Thyroid gland (tissue), 4 donors: ENCODE results near the gene CALHM2. TPM values are rescaled to one million over a fixed set of nuclear protein-coding genes. Genes with fewer than 3 reads are reported as not detected.
A peak's percentile ranks its signal among the peaks of the same experiment; 100 is the strongest.

Experiments
- DNase-seq, 2 donors: peaks; one replicate each; pipeline ENCODE4 v3.0.0-alpha.2; 2019
- H3K27ac ChIP-seq, 3 donors: fragments of 200-600 bp; sonication (generic); 1 replicate in 2 of 3; 2 replicates in 1 of 3; pipeline ENCODE4 v1.5.1; 2016 to 2019; ENCODE audit warnings: mild to moderate bottlenecking in 1 of 3, moderate library complexity in 1 of 3
- H3K27me3 ChIP-seq: fragments of 200-600 bp; sonication (generic); one replicate; pipeline ENCODE4 v1.5.1; 2019
- H3K36me3 ChIP-seq, 2 donors: fragments of 200-600 bp; sonication (generic); one replicate each; pipeline ENCODE4 v1.5.1; 2016 to 2019
- H3K4me1 ChIP-seq, 2 donors: fragments of 200-600 bp; sonication (generic); one replicate each; pipeline ENCODE4 v1.5.1; 2017 to 2019
- H3K4me3 ChIP-seq, 3 donors: fragments of 200-600 bp; sonication (generic); replicated peaks in 1 of 3; 1 replicate in 2 of 3; 2 replicates in 1 of 3; pipeline ENCODE4 v1.5.1; 2016; ENCODE audit warnings: mild to moderate bottlenecking in 1 of 3
- H3K9me3 ChIP-seq: fragments of 200-600 bp; sonication (generic); one replicate; pipeline ENCODE4 v1.5.1; 2017
- POLR2A ChIP-seq, 2 donors: fragments of 450-650 bp; IDR thresholded peaks; one replicate each; pipeline ENCODE4 v1.6.1; 2017; ENCODE audit warnings: antibody characterized with exemption in 2 of 2, mild to moderate bottlenecking in 2 of 2, moderate library complexity in 1 of 2
- WGBS, 2 donors: methylation state at CpG; one replicate each; pipeline ENCODE4 v1.1.5; 2017; 5-methylcytosine and 5-hydroxymethylcytosine counted together
- intact Hi-C: fragments of 100-400 bp; cut with DNase I; formaldehyde crosslinking; loops from one replicate; pipeline ENCODE4 v1.15.1; 2023
- total RNA-seq, 4 donors: library from RNA; depleted of rRNA; stranded (reverse); fragments of >200 nt; gene quantifications; one replicate each; pipeline ENCODE4 v1.2.3, GENCODE V29; 2016
- TF ChIP-seq, protein P1 (sequence below), 6 experiments: fragments of 200-600 bp in 3 of 6; fragments of 450-650 bp in 3 of 6; sonication (generic) in 3 of 6; IDR thresholded peaks; one replicate each; pipeline ENCODE4 v1.5.1; 2016 to 2019; ENCODE audit warnings: antibody characterized with exemption in 6 of 6, mild to moderate bottlenecking in 2 of 6, inconsistent platforms in 1 of 6, moderate library complexity in 1 of 6

Gene CALHM2
- total RNA-seq, 4 donors from 2014 or later = 16.0 to 47.3 (median 32.8) TPM

- Histone ChIP-seq H3K4me1 (no peaks in the 10 kb centered on the region), H3K4me3 (no peak overlapping the region), H3K9me3 (no peaks in the 10 kb centered on the region), H3K27me3 (no peaks in the 10 kb centered on the region), H3K27ac (no peak overlapping the region), H3K36me3 (peaks cover 85 to 92% of the 10 kb centered on the region in 2 donors)
- no peak for TF ChIP-seq POLR2A (IDR thresholded peaks at IDR 0.05)
- TF ChIP-seq, protein P1, sequence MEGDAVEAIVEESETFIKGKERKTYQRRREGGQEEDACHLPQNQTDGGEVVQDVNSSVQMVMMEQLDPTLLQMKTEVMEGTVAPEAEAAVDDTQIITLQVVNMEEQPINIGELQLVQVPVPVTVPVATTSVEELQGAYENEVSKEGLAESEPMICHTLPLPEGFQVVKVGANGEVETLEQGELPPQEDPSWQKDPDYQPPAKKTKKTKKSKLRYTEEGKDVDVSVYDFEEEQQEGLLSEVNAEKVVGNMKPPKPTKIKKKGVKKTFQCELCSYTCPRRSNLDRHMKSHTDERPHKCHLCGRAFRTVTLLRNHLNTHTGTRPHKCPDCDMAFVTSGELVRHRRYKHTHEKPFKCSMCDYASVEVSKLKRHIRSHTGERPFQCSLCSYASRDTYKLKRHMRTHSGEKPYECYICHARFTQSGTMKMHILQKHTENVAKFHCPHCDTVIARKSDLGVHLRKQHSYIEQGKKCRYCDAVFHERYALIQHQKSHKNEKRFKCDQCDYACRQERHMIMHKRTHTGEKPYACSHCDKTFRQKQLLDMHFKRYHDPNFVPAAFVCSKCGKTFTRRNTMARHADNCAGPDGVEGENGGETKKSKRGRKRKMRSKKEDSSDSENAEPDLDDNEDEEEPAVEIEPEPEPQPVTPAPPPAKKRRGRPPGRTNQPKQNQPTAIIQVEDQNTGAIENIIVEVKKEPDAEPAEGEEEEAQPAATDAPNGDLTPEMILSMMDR (IDR thresholded peaks at IDR 0.05) = no peak
- no peak for DNase-seq
- 85 to 90% methylated on average over 8 of the region's 8 CpGs for WGBS, 2 donors
- intact Hi-C loops = loop anchor here (10.0 kb wide), 1 partner anchor 269 kb away; no protein-coding TSS in a partner anchor
Observed at GRCh38 chr10:103415581-103415980, 36.6 kb downstream of the CALHM2 start.

DNA sequence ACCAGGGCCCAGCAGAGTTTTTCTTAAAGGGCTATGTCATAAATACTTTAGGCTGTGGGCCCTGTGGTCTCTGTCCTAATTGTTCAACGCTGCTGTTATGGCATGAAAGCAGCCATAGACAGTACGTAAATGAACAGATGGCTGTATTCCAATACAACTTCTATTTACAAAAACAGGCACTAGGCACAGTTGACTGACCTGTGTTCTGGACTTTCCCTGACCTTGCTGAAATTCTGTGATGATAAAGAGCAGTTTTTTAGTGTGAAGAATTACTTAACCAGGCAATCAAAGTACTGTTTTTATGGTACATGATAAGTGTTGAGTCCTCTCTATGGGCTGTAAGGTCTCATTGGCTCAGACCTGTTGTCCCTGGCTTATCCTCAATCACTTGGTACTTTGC lies 38.6 kb downstream of the CALHM2 start:
- no peaks in the 10 kb centered on the region for H3K27me3 ChIP-seq
- no peaks in the 10 kb centered on the region for H3K4me1 ChIP-seq
- intact Hi-C loops = loop anchor here (10.0 kb wide), 1 partner anchor 271 kb away; no protein-coding TSS in a partner anchor
- TF ChIP-seq, protein P1 (IDR thresholded peaks at IDR 0.05) = no peak
- TF ChIP-seq POLR2A (IDR thresholded peaks at IDR 0.05) = no peak
- no peaks in the 10 kb centered on the region for H3K9me3 ChIP-seq
- peaks cover 65 to 84% of the 10 kb centered on the region in 2 donors for H3K36me3 ChIP-seq
- no peak overlapping the region for H3K27ac ChIP-seq
- no peak for DNase-seq
- WGBS, 2 donors = 100% methylated on average over 2 of the region's 2 CpGs
- no peak overlapping the region for H3K4me3 ChIP-seq

DNA sequence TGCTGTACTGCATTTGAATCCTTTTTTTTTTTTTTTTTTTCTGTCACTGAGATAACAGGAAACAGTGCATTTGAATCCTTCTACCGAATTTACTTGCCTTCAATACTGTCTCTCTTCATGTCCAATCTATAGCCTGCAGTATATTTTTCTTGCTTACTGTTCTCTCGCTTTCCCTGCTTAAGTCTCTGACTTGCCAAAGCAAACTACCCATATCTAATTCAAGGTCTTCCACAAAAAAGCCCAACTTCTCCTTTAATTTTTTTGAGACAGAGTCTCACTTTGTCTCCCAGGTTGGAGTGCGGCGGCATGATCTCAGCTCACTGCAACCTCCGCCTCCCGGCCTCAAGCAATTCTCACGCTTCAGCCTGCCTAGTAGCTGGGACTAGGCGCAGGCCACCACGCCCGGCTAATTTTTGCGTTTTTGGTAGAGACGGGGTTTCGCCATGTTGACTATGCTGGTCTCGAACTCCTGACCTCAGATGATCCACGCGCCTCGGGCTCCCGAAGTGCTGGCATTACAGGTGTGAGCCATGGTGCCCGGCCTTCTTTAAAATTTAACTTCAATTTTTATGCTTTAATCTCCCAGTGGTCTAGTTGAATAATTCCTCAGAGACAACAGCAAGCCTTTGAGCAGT lies 54.9 kb downstream of the CALHM2 start:
- no peaks in the 10 kb centered on the region for H3K27me3 ChIP-seq
- no peaks in the 10 kb centered on the region for H3K9me3 ChIP-seq
- WGBS, 2 donors = 65 to 68% methylated on average over 19 of the region's 19 CpGs
- intact Hi-C loops = no loop called here
- TF ChIP-seq, protein P1 (IDR thresholded peaks at IDR 0.05) = no peak
- no peak for TF ChIP-seq POLR2A (IDR thresholded peaks at IDR 0.05)
- no peak for DNase-seq
- peaks cover 0 to 24% of the 10 kb centered on the region in 2 donors for H3K36me3 ChIP-seq
- peak overlapping the region in 2 of 3 donors; percentile 31 to 87 for H3K4me3 ChIP-seq
- peaks cover 20 to 21% of the 10 kb centered on the region in 2 donors for H3K4me1 ChIP-seq
- H3K27ac ChIP-seq = no peak overlapping the region

- WGBS, 2 donors = 0% methylated on average over 8 of the region's 8 CpGs
- Histone ChIP-seq H3K4me1 (peaks cover 20 to 21% of the 10 kb centered on the region in 2 donors), H3K36me3 (peaks cover 2 to 25% of the 10 kb centered on the region in 2 donors), H3K27me3 (no peaks in the 10 kb centered on the region), H3K9me3 (no peaks in the 10 kb centered on the region), H3K4me3 (peak overlapping the region; percentile 31 to 87 (median 51)), H3K27ac (peak overlapping the region in 1 of 3 donors; percentile 64)
- intact Hi-C loops = no loop called here
- no peak for DNase-seq
- TF ChIP-seq, protein P1 (IDR thresholded peaks at IDR 0.05) = no peak
- TF ChIP-seq POLR2A (IDR thresholded peaks at IDR 0.05) = no peak
Observed at GRCh38 chr10:103396789-103397087, 55.4 kb downstream of the CALHM2 start.

Other genes with a start within 250 kb of the CALHM2 start
- not detected for gene RPEL1, start 206.5 kb downstream of the CALHM2 start, total RNA-seq
- gene INA, start 175.2 kb downstream of the CALHM2 start, total RNA-seq = under 1 TPM in 2 of 4 donors, not detected in 2; 0.17 to 0.59 TPM
- gene PCGF6, start 101.2 kb downstream of the CALHM2 start, total RNA-seq = 10 to 100 TPM in 1 of 4 donors, 1 to 10 TPM in 3; 5.8 to 10.8 (median 9.6) TPM
- gene TAF5, start 84.4 kb downstream of the CALHM2 start, total RNA-seq = 1 to 10 TPM; 4.0 to 7.0 (median 6.2) TPM
- gene ATP5MK, start 55.9 kb downstream of the CALHM2 start, total RNA-seq = 100 to 1,000 TPM; 127 to 604 (median 265) TPM
- 10 to 100 TPM; 15.6 to 20.9 (median 19.0) TPM for gene PDCD11, start 55.7 kb downstream of the CALHM2 start, total RNA-seq
- gene CALHM1, start 6.5 kb upstream of the CALHM2 start, total RNA-seq = not detected
- gene CALHM3, start 26.9 kb upstream of the CALHM2 start, total RNA-seq = not detected
- gene NEURL1, start 41.3 kb upstream of the CALHM2 start, total RNA-seq = 1 to 10 TPM in 1 of 4 donors, not detected in 3; 1.1 TPM